Esophagus mucosa (tissue), 1 donor: ENCODE results near the gene DYRK1B. TPM values are rescaled to one million over a fixed set of nuclear protein-coding genes. Genes with fewer than 3 reads are reported as not detected.
"Not testable (repeated sequence)": the region's sequence is repeated elsewhere in the genome, so short reads cannot be mapped to it uniquely, and the experiment has no call there.

Source experiments
- ATAC-seq: fragments of 200-7000 bp; cut with Tn5 transposase; one replicate; pipeline ENCODE4 v1.9.1; 2020
- total RNA-seq: library from RNA; stranded (reverse); gene quantifications from one replicate; pipeline ENCODE4 v1.2.4, GENCODE V29; 2023
- donor health status: DM: yes; HTN: yes; CAD: no.

DYRK1B gene
- total RNA-seq = 10.1 TPM

GRCh38 chr19:39833464-39834286 is at the start of gene DYRK1B:
Gene DYRK1B (minus strand): TSS chr19:39834162. CDS start chr19:39831867, 2,295 bp downstream.
- peak; percentile 93 for ATAC-seq

- ATAC-seq = not testable (repeated sequence)
These were observed 48.7 kb upstream of the DYRK1B start for GRCh38 chr19:39882645-39883044.

- ATAC-seq = peak; percentile 47
These were observed 47.6 kb upstream of the DYRK1B start for GRCh38 chr19:39881495-39882110.

GRCh38 chr19:39880241-39880640 is 46.3 kb upstream of the DYRK1B start:
- not testable (repeated sequence) for ATAC-seq

- peak; percentile 3 for ATAC-seq
These were observed 45.8 kb upstream of the DYRK1B start for GRCh38 chr19:39879796-39880195.

GRCh38 chr19:39878866-39879265 is 44.9 kb upstream of the DYRK1B start:
- ATAC-seq = not testable (repeated sequence)

- ATAC-seq = no peak
These were observed 44.4 kb upstream of the DYRK1B start for GRCh38 chr19:39878398-39878797.

GRCh38 chr19:39877982-39878381 is 44.0 kb upstream of the DYRK1B start:
- ATAC-seq = peak; percentile 14

- ATAC-seq = not testable (repeated sequence)
These were observed 43.5 kb upstream of the DYRK1B start for GRCh38 chr19:39877488-39877887.

- not testable (repeated sequence) for ATAC-seq
These were observed 42.5 kb upstream of the DYRK1B start for GRCh38 chr19:39876486-39876885.

- not testable (repeated sequence) for ATAC-seq
These were observed 41.5 kb upstream of the DYRK1B start for GRCh38 chr19:39875401-39875864.

- no peak for ATAC-seq
These were observed 40.4 kb upstream of the DYRK1B start for GRCh38 chr19:39874404-39874803.

GRCh38 chr19:39873385-39873784 is 39.4 kb upstream of the DYRK1B start:
- no peak for ATAC-seq

GRCh38 chr19:39871886-39872866 is 38.2 kb upstream of the DYRK1B start:
- no peak for ATAC-seq

GRCh38 chr19:39871362-39871761 is 37.4 kb upstream of the DYRK1B start:
- no peak for ATAC-seq

- no peak for ATAC-seq
These were observed 36.4 kb upstream of the DYRK1B start for GRCh38 chr19:39870171-39870971.

- no peak for ATAC-seq
These were observed 34.0 kb upstream of the DYRK1B start for GRCh38 chr19:39867952-39868351.

GRCh38 chr19:39867133-39867532 is 33.2 kb upstream of the DYRK1B start:
- no peak for ATAC-seq

GRCh38 chr19:39865953-39866352 is 32.0 kb upstream of the DYRK1B start:
- ATAC-seq = no peak

GRCh38 chr19:39865186-39865585 is 31.2 kb upstream of the DYRK1B start:
- ATAC-seq = no peak

- no peak for ATAC-seq
These were observed 30.2 kb upstream of the DYRK1B start for GRCh38 chr19:39864118-39864517.

- no peak for ATAC-seq
These were observed 24.6 kb upstream of the DYRK1B start for GRCh38 chr19:39858541-39858940.
